Astrocyte of the spinal cord (primary cell): ENCODE data around the gene NCOA3.
A peak's percentile ranks its signal among the peaks of the same experiment; 100 is the strongest.

Experiments used
- DNase-seq: peaks from one replicate; pipeline ENCODE4 v3.0.0; 2011; ENCODE audit warnings: low read depth, low spot score
- H3K4me3 ChIP-seq: 2 replicates; pipeline ENCODE4 v1.5.1; 2011; ENCODE audit warnings: low read depth, mild to moderate bottlenecking, low read length, moderate library complexity
- CTCF ChIP-seq: IDR thresholded peaks from 2 replicates; pipeline ENCODE4 v1.5.1; 2012; ENCODE audit warnings: low read depth, mild to moderate bottlenecking, low read length, inconsistent platforms
- in situ Hi-C: cut with HindIII; loops from 2 replicates; pipeline ENCODE4 v1.10.0; 2017; ENCODE audit warnings: low sequenced_read_pairs

NCOA3 gene

GRCh38 chr20:47464380-47465101, 37.1 kb upstream of the NCOA3 start:
- peak; percentile 98 for DNase-seq
- no peak overlapping the region for H3K4me3 ChIP-seq
- in situ Hi-C loops, result no loop called here
- TF ChIP-seq CTCF, result peak; percentile 48

- no peak overlapping the region for H3K4me3 ChIP-seq
- DNase-seq, result no peak
- TF ChIP-seq CTCF, result no peak
- in situ Hi-C loops, result no loop called here
Measured at GRCh38 chr20:47465335-47466090, 36.2 kb upstream of the NCOA3 start.

GRCh38 chr20:47466213-47466612, 35.5 kb upstream of the NCOA3 start:
- TF ChIP-seq CTCF, result no peak
- no peak overlapping the region for H3K4me3 ChIP-seq
- DNase-seq, result no peak
- in situ Hi-C loops, result no loop called here

GRCh38 chr20:47466704-47467459, 34.8 kb upstream of the NCOA3 start:
- H3K4me3 ChIP-seq, result no peak overlapping the region
- in situ Hi-C loops, result no loop called here
- TF ChIP-seq CTCF, result no peak
- no peak for DNase-seq

GRCh38 chr20:47468290-47469050, 33.2 kb upstream of the NCOA3 start:
- no peak overlapping the region for H3K4me3 ChIP-seq
- in situ Hi-C loops, result no loop called here
- no peak for DNase-seq
- TF ChIP-seq CTCF, result no peak

- H3K4me3 ChIP-seq, result no peak overlapping the region
- TF ChIP-seq CTCF, result no peak
- in situ Hi-C loops, result no loop called here
- DNase-seq, result no peak
Measured at GRCh38 chr20:47475419-47476044, 26.2 kb upstream of the NCOA3 start.
